HepG2 (cell line): ENCODE results near the gene TPO. TPM values are rescaled to one million over a fixed set of nuclear protein-coding genes. Genes with fewer than 3 reads are reported as not detected.

Experiments
- ATAC-seq: fragments of 200-7000 bp; cut with Tn5 transposase; 3 replicates; pipeline ENCODE4 v1.9.1; 2020; ENCODE audit warnings: mild to moderate bottlenecking, moderate library complexity
- BruUV-seq: library from RNA; stranded (reverse); fragments of 400-500 nt; replicated peaks from 2 replicates; lab custom pipeline; 2021; lab: Mats Ljungman, UMichigan
- CTCF ChIA-PET: fragments of 300-600 bp; formaldehyde crosslinking; extraction: SDS; loops from one replicate; lab custom pipeline; 2021; ENCODE audit warnings: low total read pairs, inconsistent platforms, low intra/inter-chr PET ratio; lab: Yijun Ruan, JAX
- POLR2A ChIA-PET: fragments of 350-600 bp; sonication (Branson Sonifier 250); formaldehyde crosslinking; loops from one replicate; lab custom pipeline; 2020; ENCODE audit warnings: antibody characterized with exemption, inconsistent platforms; lab: Yijun Ruan, JAX
- DNase-seq: peaks from one replicate; pipeline ENCODE4 v3.0.0-alpha.2; 2015; ENCODE audit warnings: low spot score
- FAIRE-seq: peaks from 3 replicates; lab custom pipeline; 2011; peaks lifted over from hg19 to GRCh38; lab: Jason Lieb, UNC
- H2AFZ ChIP-seq: one replicate; pipeline ENCODE4 v1.6.1; 2011; ENCODE audit warnings: low read length, inconsistent platforms
- H3K27ac ChIP-seq: fragments of 300-600 bp; 3 replicates; pipeline ENCODE4 v1.8.0; 2011; ENCODE audit warnings: mixed run types, mild to moderate bottlenecking, mixed read lengths, low read length, inconsistent platforms; ENCODE audit not compliant: insufficient read depth; ENCODE audit errors: extremely low read length
- H3K27me3 ChIP-seq, 2 experiments: fragments of 200-600 bp in 1 of 2; 2 replicates in 1 of 2; 3 replicates in 1 of 2; pipeline versions ENCODE4 v1.6.0 to v1.8.0; 2011; ENCODE audit warnings: low read length in 2 of 2, mild to moderate bottlenecking in 2 of 2, moderate library complexity in 2 of 2, inconsistent platforms in 1 of 2; ENCODE audit not compliant: insufficient read depth in 2 of 2, control insufficient read depth in 1 of 2
- H3K36me3 ChIP-seq, 2 experiments: fragments of 200-600 bp in 1 of 2; replicated peaks in 1 of 2; 2 replicates in 1 of 2; 3 replicates in 1 of 2; pipeline versions ENCODE4 v1.5.1 to v1.8.0; 2011; ENCODE audit warnings: low read length in 2 of 2, inconsistent platforms in 1 of 2; ENCODE audit not compliant: insufficient read depth in 2 of 2, control insufficient read depth in 1 of 2
- H3K4me1 ChIP-seq: 2 replicates; pipeline ENCODE4 v1.5.1; 2012; ENCODE audit warnings: low read length, inconsistent platforms; ENCODE audit not compliant: insufficient read depth
- H3K4me2 ChIP-seq: 2 replicates; pipeline ENCODE4 v1.6.0; 2011; ENCODE audit warnings: low read depth, low read length, inconsistent platforms
- H3K4me3 ChIP-seq, 3 experiments: fragments of 200-600 bp in 1 of 3; sonication (generic), shearing (Covaris generic) in 1 of 3; replicated peaks in 1 of 3; 2 replicates each; pipeline ENCODE4 v1.5.1; 2011 to 2016; ENCODE audit warnings: low read length in 3 of 3, inconsistent platforms in 2 of 3, low read depth in 2 of 3, mild to moderate bottlenecking in 2 of 3, control low read depth in 1 of 3, mixed read lengths in 1 of 3; ENCODE audit not compliant: insufficient read depth in 1 of 3
- H3K79me2 ChIP-seq: one replicate; pipeline ENCODE4 v1.6.1; 2011; ENCODE audit warnings: low read length, inconsistent platforms; ENCODE audit not compliant: insufficient read depth
- H3K9ac ChIP-seq: 2 replicates; pipeline ENCODE4 v1.6.0; 2011; ENCODE audit warnings: mild to moderate bottlenecking, low read depth, low read length, inconsistent platforms; ENCODE audit not compliant: insufficient read depth
- H3K9me3 ChIP-seq: 2 replicates; pipeline ENCODE4 v1.5.1; 2012; ENCODE audit warnings: mild to moderate bottlenecking, low read length
- H4K20me1 ChIP-seq: 2 replicates; pipeline ENCODE4 v1.6.0; 2011; ENCODE audit warnings: inconsistent platforms, mild to moderate bottlenecking, low read length, moderate library complexity; ENCODE audit not compliant: insufficient read depth
- ARID5B ChIP-seq: IDR thresholded peaks from 2 replicates; pipeline ENCODE4 v1.4.0; 2020; ENCODE audit warnings: mild to moderate bottlenecking, missing genetic modification reagents
- MYC ChIP-seq: sonication (generic); formaldehyde crosslinking; IDR thresholded peaks from 2 replicates; pipeline ENCODE4 v1.9.0; 2021; ENCODE audit warnings: missing genetic modification reagents, borderline replicate concordance
- RXRA ChIP-seq: sonication (generic); formaldehyde crosslinking; IDR thresholded peaks from 2 replicates; pipeline ENCODE4 v1.5.1; 2020; ENCODE audit warnings: missing genetic modification reagents
- SOX6 ChIP-seq, 2 experiments: fragments of 450-650 bp in 1 of 2; sonication (generic) in 1 of 2; formaldehyde crosslinking in 1 of 2; IDR thresholded peaks; 2 replicates each; pipeline versions ENCODE4 v1.4.0 to v1.6.1; 2017 to 2020; ENCODE audit warnings: antibody characterized with exemption in 1 of 2, mild to moderate bottlenecking in 1 of 2, missing genetic modification reagents in 1 of 2
- SP2 ChIP-seq: sonication (generic); formaldehyde crosslinking; IDR thresholded peaks from 2 replicates; pipeline ENCODE4 v1.5.1; 2020; ENCODE audit warnings: mild to moderate bottlenecking, missing genetic modification reagents
- ZNF3 ChIP-seq: IDR thresholded peaks from 2 replicates; pipeline ENCODE4 v1.7.0; 2017; ENCODE audit warnings: inconsistent platforms
- ZNF761 ChIP-seq: sonication (generic); formaldehyde crosslinking; conservative IDR thresholded peaks from 2 replicates; pipeline ENCODE4 v1.4.0; 2020; ENCODE audit warnings: mild to moderate bottlenecking, missing genetic modification reagents
- WGBS: methylation state at CpG from one replicate; pipeline ENCODE4 v1.1.6; 2017; ENCODE audit warnings: low lambda C conversion rate; 5-methylcytosine and 5-hydroxymethylcytosine counted together
- in situ Hi-C: cut with HindIII; loops from 2 replicates; pipeline ENCODE4 v1.10.0; 2017; ENCODE audit warnings: low pct_unique_long_range_greater_than_20kb; ENCODE audit not compliant: extremely low pct_ligation_motif_present
- intact Hi-C: fragments of 100-400 bp; cut with micrococcal nuclease; formaldehyde crosslinking; loops from one replicate; pipeline ENCODE4 v1.10.0; 2022; ENCODE audit not compliant: unreplicated experiment
- polyA plus RNA-seq, 8 experiments: library from polyadenylated mRNA; depleted of rRNA in 3 of 8; stranded (reverse) in 7 of 8; unstranded in 1 of 8; fragments of >200 nt; fragmentation: Illumina TruSeq in 4 of 8; extraction: Trizol in 4 of 8; gene quantifications; 2 replicates each; pipeline versions ENCODE4 v1.2.1 to v1.2.3, GENCODE V29; 2011 to 2016; ENCODE audit warnings: low read depth in 4 of 8, missing spikeins in 1 of 8, mixed read lengths in 1 of 8; ENCODE audit not compliant: insufficient read depth in 1 of 8
- total RNA-seq, 5 experiments: library from RNA; depleted of rRNA; stranded (reverse); fragments of >200 nt; fragmentation: Illumina TruSeq; extraction: Trizol; gene quantifications; 2 replicates each; pipeline ENCODE4 v1.2.3, GENCODE V29; 2016; ENCODE audit warnings: low read depth in 1 of 5
- TF ChIP-seq, protein P1 (sequence below): sonication (generic); formaldehyde crosslinking; IDR thresholded peaks from 2 replicates; pipeline ENCODE4 v1.5.0; 2020; ENCODE audit warnings: mild to moderate bottlenecking, missing genetic modification reagents
- TF ChIP-seq, protein P2 (sequence below): sonication (generic); formaldehyde crosslinking; IDR thresholded peaks from 2 replicates; pipeline ENCODE4 v1.5.0; 2020; ENCODE audit warnings: mild to moderate bottlenecking, missing genetic modification reagents
- TF ChIP-seq, protein P3 (sequence below): sonication (generic); formaldehyde crosslinking; conservative IDR thresholded peaks from 2 replicates; pipeline ENCODE4 v1.4.0; 2020; ENCODE audit warnings: missing genetic modification reagents
- TF ChIP-seq, protein P4 (sequence below): sonication (generic); formaldehyde crosslinking; IDR thresholded peaks from 2 replicates; pipeline ENCODE4 v1.8.1; 2023; ENCODE audit warnings: mild to moderate bottlenecking, missing genetic modification reagents, borderline replicate concordance

Gene TPO
- total and polyA plus RNA-seq, 2 of the 13 experiments (the other 11 are each of a cell fraction or from before 2014, with no cell fraction given) = not detected

GRCh38 chr2:1437537-1437936, 24.3 kb downstream of the TPO start (continued):
- TF ChIP-seq, protein P1, sequence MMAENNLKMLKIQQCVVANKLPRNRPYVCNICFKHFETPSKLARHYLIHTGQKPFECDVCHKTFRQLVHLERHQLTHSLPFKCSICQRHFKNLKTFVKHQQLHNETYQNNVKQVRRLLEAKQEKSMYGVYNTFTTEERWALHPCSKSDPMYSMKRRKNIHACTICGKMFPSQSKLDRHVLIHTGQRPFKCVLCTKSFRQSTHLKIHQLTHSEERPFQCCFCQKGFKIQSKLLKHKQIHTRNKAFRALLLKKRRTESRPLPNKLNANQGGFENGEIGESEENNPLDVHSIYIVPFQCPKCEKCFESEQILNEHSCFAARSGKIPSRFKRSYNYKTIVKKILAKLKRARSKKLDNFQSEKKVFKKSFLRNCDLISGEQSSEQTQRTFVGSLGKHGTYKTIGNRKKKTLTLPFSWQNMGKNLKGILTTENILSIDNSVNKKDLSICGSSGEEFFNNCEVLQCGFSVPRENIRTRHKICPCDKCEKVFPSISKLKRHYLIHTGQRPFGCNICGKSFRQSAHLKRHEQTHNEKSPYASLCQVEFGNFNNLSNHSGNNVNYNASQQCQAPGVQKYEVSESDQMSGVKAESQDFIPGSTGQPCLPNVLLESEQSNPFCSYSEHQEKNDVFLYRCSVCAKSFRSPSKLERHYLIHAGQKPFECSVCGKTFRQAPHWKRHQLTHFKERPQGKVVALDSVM = no peak

GRCh38 chr2:1438972-1439371, 25.7 kb downstream of the TPO start:
- ChIA-PET CTCF (no interaction called here), POLR2A (no interaction called here)
- Histone ChIP-seq H2AFZ (no peak overlapping the region), H3K4me2 (no peak overlapping the region), H4K20me1 (no peaks in the 10 kb centered on the region), H3K79me2 (no peaks in the 10 kb centered on the region), H3K9ac (no peak overlapping the region), H3K4me1 (no peaks in the 10 kb centered on the region), H3K27me3 (peaks cover 2 to 11% of the 10 kb centered on the region in 2 experiments; a peak in 2 of 5 replicates), H3K36me3 (no peaks in the 10 kb centered on the region), H3K4me3 (no peak overlapping the region), H3K9me3 (no peaks in the 10 kb centered on the region), H3K27ac (no peak overlapping the region)
- FAIRE-seq = no peak
- ATAC-seq = no peak
- 54% methylated on average over 6 of the region's 6 CpGs for WGBS
- in situ Hi-C loops = no loop called here
- no peak for DNase-seq
- no TSS peak for BruUV-seq
- intact Hi-C loops = no loop called here
- TF ChIP-seq SOX6 (IDR thresholded peaks at IDR 0.05) = no peak
- TF ChIP-seq SOX6 (CRISPR knock-in tag; IDR thresholded peaks at IDR 0.05) = no peak
- no peak for TF ChIP-seq ZNF3 (CRISPR knock-in tag)
- no peak for TF ChIP-seq SP2 (CRISPR knock-in tag)
- no peak for TF ChIP-seq ARID5B (CRISPR knock-in tag)
- TF ChIP-seq ZNF761 (CRISPR knock-in tag) = no peak
- TF ChIP-seq, protein P2, sequence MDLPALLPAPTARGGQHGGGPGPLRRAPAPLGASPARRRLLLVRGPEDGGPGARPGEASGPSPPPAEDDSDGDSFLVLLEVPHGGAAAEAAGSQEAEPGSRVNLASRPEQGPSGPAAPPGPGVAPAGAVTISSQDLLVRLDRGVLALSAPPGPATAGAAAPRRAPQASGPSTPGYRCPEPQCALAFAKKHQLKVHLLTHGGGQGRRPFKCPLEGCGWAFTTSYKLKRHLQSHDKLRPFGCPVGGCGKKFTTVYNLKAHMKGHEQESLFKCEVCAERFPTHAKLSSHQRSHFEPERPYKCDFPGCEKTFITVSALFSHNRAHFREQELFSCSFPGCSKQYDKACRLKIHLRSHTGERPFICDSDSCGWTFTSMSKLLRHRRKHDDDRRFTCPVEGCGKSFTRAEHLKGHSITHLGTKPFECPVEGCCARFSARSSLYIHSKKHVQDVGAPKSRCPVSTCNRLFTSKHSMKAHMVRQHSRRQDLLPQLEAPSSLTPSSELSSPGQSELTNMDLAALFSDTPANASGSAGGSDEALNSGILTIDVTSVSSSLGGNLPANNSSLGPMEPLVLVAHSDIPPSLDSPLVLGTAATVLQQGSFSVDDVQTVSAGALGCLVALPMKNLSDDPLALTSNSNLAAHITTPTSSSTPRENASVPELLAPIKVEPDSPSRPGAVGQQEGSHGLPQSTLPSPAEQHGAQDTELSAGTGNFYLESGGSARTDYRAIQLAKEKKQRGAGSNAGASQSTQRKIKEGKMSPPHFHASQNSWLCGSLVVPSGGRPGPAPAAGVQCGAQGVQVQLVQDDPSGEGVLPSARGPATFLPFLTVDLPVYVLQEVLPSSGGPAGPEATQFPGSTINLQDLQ = no peak
- TF ChIP-seq, protein P3, sequence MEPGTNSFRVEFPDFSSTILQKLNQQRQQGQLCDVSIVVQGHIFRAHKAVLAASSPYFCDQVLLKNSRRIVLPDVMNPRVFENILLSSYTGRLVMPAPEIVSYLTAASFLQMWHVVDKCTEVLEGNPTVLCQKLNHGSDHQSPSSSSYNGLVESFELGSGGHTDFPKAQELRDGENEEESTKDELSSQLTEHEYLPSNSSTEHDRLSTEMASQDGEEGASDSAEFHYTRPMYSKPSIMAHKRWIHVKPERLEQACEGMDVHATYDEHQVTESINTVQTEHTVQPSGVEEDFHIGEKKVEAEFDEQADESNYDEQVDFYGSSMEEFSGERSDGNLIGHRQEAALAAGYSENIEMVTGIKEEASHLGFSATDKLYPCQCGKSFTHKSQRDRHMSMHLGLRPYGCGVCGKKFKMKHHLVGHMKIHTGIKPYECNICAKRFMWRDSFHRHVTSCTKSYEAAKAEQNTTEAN (CRISPR knock-in tag) = no peak
- TF ChIP-seq RXRA (CRISPR knock-in tag) = no peak
- TF ChIP-seq, protein P4, sequence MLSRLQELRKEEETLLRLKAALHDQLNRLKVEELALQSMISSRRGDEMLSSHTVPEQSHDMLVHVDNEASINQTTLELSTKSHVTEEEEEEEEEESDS (CRISPR knock-in tag) = no peak
- TF ChIP-seq MYC (CRISPR knock-in tag) = no peak
